Bronchial epithelial cell (primary cell): ENCODE results near the gene CCSAP. TPM values are rescaled to one million over a fixed set of nuclear protein-coding genes. Genes with fewer than 3 reads are reported as not detected.

Experiments used
- DNase-seq: peaks from one replicate; pipeline ENCODE4 v3.0.0-alpha.2; 2010; ENCODE audit warnings: low read depth
- FAIRE-seq: peaks from 2 replicates; lab custom pipeline; 2011; peaks lifted over from hg19 to GRCh38; lab: Jason Lieb, UNC
- H3K27me3 ChIP-seq: 2 replicates; pipeline ENCODE4 v1.5.1; 2011; ENCODE audit warnings: low read length; ENCODE audit not compliant: control insufficient read depth, insufficient read depth
- H3K36me3 ChIP-seq: 2 replicates; pipeline ENCODE4 v1.5.1; 2011; ENCODE audit warnings: low read length; ENCODE audit not compliant: control insufficient read depth, insufficient read depth
- H3K4me3 ChIP-seq: 2 replicates; pipeline ENCODE4 v1.5.1; 2011; ENCODE audit warnings: mild to moderate bottlenecking, low read depth, low read length, control low read depth
- total RNA-seq: library from RNA; depleted of rRNA; stranded (reverse); fragments of >200 nt; gene quantifications from 2 replicates; pipeline ENCODE4 v1.2.1, GENCODE V29; 2014
- TF ChIP-seq, protein P1 (sequence below): IDR thresholded peaks from 2 replicates; pipeline ENCODE4 v1.5.1; 2011; ENCODE audit warnings: mild to moderate bottlenecking, moderate library complexity, low read length, control low read depth, inconsistent platforms; ENCODE audit not compliant: insufficient read depth, severe bottlenecking

CCSAP gene
- total RNA-seq, 1 donor from 2014 or later = 7.6 TPM

DNA sequence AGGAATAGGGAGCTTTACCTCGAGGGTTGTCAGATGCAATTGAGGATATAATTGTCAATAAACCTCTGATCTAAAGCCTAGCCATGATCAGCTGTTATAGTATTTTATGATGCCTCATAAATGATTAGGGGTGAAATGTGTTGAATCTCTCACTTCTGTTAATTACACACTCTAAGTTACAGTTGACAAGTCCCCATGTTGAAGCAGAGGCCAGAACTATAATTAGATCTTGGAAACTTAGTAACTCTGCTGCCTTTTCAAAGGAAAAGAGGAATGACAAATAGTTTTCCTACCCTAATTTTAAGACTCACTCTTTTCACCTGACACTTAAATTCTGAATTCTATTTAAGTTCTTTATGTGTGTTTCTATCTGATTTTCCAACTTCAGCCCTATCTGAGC is 33.8 kb downstream of the CCSAP start:
- peaks cover 4% of the 10 kb centered on the region for H3K36me3 ChIP-seq
- H3K27me3 ChIP-seq = no peaks in the 10 kb centered on the region
- no peak for DNase-seq
- no peak for FAIRE-seq
- no peak overlapping the region for H3K4me3 ChIP-seq
- TF ChIP-seq, protein P1, sequence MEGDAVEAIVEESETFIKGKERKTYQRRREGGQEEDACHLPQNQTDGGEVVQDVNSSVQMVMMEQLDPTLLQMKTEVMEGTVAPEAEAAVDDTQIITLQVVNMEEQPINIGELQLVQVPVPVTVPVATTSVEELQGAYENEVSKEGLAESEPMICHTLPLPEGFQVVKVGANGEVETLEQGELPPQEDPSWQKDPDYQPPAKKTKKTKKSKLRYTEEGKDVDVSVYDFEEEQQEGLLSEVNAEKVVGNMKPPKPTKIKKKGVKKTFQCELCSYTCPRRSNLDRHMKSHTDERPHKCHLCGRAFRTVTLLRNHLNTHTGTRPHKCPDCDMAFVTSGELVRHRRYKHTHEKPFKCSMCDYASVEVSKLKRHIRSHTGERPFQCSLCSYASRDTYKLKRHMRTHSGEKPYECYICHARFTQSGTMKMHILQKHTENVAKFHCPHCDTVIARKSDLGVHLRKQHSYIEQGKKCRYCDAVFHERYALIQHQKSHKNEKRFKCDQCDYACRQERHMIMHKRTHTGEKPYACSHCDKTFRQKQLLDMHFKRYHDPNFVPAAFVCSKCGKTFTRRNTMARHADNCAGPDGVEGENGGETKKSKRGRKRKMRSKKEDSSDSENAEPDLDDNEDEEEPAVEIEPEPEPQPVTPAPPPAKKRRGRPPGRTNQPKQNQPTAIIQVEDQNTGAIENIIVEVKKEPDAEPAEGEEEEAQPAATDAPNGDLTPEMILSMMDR = no peak

DNA sequence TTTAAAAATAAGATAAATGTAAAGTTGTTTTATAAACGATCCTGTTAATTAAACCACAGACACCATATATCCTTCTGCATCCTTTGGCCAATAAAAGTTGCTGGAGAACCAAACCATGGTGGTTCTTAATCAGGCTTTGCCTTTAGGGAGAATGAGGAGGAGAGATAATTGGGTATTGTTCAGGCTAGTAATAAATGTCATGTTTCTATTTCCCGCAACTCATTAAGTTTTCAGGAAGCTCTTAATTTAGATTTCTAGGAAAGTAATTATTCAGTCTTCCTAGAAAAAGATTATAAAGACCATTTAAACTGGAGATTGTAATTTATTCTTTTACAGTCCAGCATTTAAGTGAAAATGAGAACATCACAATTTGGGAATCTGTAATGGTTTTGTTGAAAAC is 37.5 kb downstream of the CCSAP start:
- FAIRE-seq = no peak
- Histone ChIP-seq H3K27me3 (no peaks in the 10 kb centered on the region), H3K36me3 (peaks cover 7% of the 10 kb centered on the region), H3K4me3 (no peak overlapping the region)
- TF ChIP-seq, protein P1 = no peak
- no peak for DNase-seq

DNA sequence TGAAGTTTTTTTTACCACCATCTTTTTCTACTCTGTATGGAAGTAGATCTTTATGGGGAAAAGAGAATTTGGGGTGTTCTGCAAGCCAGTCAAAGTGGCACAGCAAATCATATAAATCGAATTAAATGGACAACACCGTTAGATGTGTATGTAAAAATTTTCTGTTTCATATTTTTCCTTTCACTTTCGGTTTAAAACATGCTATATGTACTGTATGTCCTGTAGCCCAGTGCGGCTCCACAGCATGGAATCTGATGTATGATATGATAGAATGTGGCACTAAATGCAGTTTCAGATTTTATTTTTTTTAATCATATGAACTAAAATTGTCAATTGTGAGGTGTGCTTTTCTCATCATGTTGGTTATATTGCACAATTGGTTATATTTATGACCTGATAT is 39.0 kb downstream of the CCSAP start:
- FAIRE-seq (no peak), DNase-seq (no peak)
- no peak overlapping the region for H3K4me3 ChIP-seq
- TF ChIP-seq, protein P1 = no peak
- H3K27me3 ChIP-seq = no peaks in the 10 kb centered on the region
- H3K36me3 ChIP-seq = peaks cover 14% of the 10 kb centered on the region

DNA sequence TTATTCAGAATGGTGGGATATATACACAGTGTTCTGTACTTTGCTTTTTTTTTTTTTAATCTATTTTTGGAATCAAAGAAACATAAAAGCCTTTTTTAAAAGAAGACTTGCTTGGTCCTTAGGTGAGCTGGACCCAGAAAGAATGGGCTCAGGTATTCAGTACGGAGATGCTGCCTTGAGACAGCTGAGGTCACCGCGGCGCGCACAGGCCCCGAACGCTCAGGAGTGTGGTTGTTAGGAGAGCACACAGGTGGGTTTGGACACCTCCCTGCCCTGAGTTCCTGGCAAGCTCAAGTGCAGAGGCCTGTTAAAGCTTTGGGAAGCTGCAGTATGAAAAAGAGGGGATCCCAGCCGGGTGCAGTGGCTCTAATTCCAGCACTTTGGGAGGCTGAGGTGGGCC is 40.1 kb downstream of the CCSAP start:
- peaks cover 12% of the 10 kb centered on the region for H3K36me3 ChIP-seq
- no peaks in the 10 kb centered on the region for H3K27me3 ChIP-seq
- FAIRE-seq = no peak
- TF ChIP-seq, protein P1 = no peak
- H3K4me3 ChIP-seq = no peak overlapping the region
- DNase-seq = no peak

DNA sequence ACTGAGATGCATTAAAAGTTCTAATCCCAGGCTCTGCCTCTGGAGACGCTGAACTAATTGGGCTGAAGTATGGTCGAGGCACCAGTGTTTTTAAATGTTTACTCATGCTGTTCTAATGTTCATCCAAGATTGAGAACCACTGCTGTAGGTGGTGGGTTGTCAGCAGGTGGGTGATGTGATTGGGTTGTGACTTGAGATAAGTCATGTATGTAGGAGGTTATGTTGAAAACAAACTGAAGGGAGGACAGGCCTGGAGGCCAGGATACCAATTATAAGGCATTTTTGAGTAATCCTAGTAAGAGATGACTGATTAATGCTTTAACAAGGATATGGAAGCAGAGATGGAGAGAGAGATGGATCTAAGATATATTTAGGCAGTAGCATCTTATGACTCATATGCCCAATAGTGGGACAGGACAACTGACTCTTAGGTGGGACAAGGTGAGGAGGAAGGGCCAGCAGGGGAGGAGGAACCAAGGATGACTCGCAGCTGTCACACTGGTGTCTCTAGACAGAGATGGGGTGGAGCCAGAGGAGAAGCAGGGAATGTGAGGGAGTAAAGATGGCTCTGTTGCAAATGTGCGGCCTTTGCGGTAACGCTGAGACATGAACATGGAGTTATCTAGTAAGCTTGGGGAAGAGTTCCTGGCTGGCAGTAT is 42.6 kb downstream of the CCSAP start:
- Histone ChIP-seq H3K4me3 (no peak overlapping the region), H3K27me3 (no peaks in the 10 kb centered on the region), H3K36me3 (peaks cover 11% of the 10 kb centered on the region)
- FAIRE-seq (no peak), DNase-seq (no peak)
- TF ChIP-seq, protein P1 = no peak

DNA sequence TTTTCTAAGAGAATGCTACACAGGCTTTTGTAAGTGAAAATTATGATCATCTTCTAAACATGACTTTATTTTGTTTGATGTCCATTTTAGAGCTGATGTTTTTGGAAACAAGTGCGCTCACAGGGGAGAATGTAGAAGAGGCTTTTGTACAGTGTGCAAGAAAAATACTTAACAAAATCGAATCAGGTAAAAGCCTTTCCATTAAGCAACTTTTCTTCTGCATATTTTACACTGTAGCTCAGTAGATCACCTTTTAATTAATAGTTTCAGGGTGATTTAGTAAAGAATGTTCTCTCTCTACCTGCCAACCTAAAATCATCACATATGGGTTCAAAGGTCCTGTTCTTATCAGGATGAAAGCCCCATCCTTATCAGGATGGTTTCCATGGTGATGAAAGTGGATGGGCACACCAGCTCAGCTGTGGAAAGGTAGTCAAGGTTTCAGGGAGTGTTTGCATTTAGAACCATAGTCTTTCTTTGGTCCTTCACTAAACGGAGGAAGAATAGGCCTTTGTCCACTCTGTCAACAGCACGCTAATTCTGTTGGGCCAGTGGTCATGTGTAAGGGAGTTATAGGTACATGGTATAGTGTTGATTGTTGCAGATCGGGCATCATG is 43.9 kb downstream of the CCSAP start:
- peaks cover 11% of the 10 kb centered on the region for H3K36me3 ChIP-seq
- TF ChIP-seq, protein P1 = no peak
- DNase-seq (no peak), FAIRE-seq (no peak)
- no peak overlapping the region for H3K4me3 ChIP-seq
- no peaks in the 10 kb centered on the region for H3K27me3 ChIP-seq
